HepG2 (cell line): ENCODE measurements around the gene GNG4. TPM values are rescaled to one million over a fixed set of nuclear protein-coding genes. Genes with fewer than 3 reads are reported as not detected.

ENCODE experiments used
- BORCS8-MEF2B ChIP-seq: sonication (generic); formaldehyde crosslinking; IDR thresholded peaks from 2 replicates; pipeline ENCODE4 v1.8.0; 2022; ENCODE audit warnings: mild to moderate bottlenecking, missing genetic modification reagents
- CBX2 ChIP-seq, 2 experiments: fragments of 200-600 bp in 1 of 2; sonication (generic); formaldehyde crosslinking in 1 of 2; IDR thresholded peaks; 2 replicates each; pipeline versions ENCODE4 v1.7.0 to v1.8.1; 2018 to 2022; ENCODE audit warnings: low read depth in 2 of 2, low read length in 1 of 2, mild to moderate bottlenecking in 1 of 2, missing genetic modification reagents in 1 of 2
- HMGA1 ChIP-seq: sonication (generic); formaldehyde crosslinking; conservative IDR thresholded peaks from 2 replicates; pipeline ENCODE4 v1.4.0; 2020; ENCODE audit warnings: missing genetic modification reagents
- KLF6 ChIP-seq: IDR thresholded peaks from 2 replicates; pipeline ENCODE4 v1.8.0; 2016; ENCODE audit warnings: missing biosample characterization, missing genetic modification reagents
- MXI1 ChIP-seq: IDR thresholded peaks from 3 replicates; pipeline ENCODE4 v1.6.1; 2012; ENCODE audit warnings: low read depth, low read length, inconsistent platforms, borderline replicate concordance
- NR1H2 ChIP-seq: sonication (generic); formaldehyde crosslinking; IDR thresholded peaks from 2 replicates; pipeline ENCODE4 v1.8.1; 2022; ENCODE audit warnings: low read depth, missing genetic modification reagents, borderline replicate concordance
- POLR2AphosphoS2 ChIP-seq: IDR thresholded peaks from 2 replicates; pipeline ENCODE4 v1.6.1; 2011; ENCODE audit warnings: low read depth, low read length, improper control_type of control experiment
- SMAD9 ChIP-seq: sonication (generic); formaldehyde crosslinking; IDR thresholded peaks from 2 replicates; pipeline ENCODE4 v1.5.1; 2020; ENCODE audit warnings: mild to moderate bottlenecking, missing genetic modification reagents
- ZKSCAN1 ChIP-seq: fragments of 150-350 bp; IDR thresholded peaks from 2 replicates; pipeline ENCODE4 v1.6.1; 2014; ENCODE audit warnings: low read length
- ZNF20 ChIP-seq: sonication (generic); formaldehyde crosslinking; IDR thresholded peaks from 2 replicates; pipeline ENCODE4 v1.4.0; 2020; ENCODE audit warnings: mild to moderate bottlenecking, moderate library complexity, missing genetic modification reagents
- ZNF235 ChIP-seq: sonication (generic); formaldehyde crosslinking; IDR thresholded peaks from 2 replicates; pipeline ENCODE4 v1.8.1; 2023; ENCODE audit warnings: mild to moderate bottlenecking, missing genetic modification reagents, borderline replicate concordance
- ZNF367 ChIP-seq: sonication (generic); formaldehyde crosslinking; IDR thresholded peaks from 2 replicates; pipeline ENCODE4 v1.4.0; 2020; ENCODE audit warnings: missing genetic modification reagents, borderline replicate concordance
- ZNF556 ChIP-seq: sonication (generic); formaldehyde crosslinking; IDR thresholded peaks from 2 replicates; pipeline ENCODE4 v1.4.0; 2020; ENCODE audit warnings: mild to moderate bottlenecking, missing genetic modification reagents, borderline replicate concordance
- polyA plus RNA-seq, 8 experiments: library from polyadenylated mRNA; depleted of rRNA in 3 of 8; stranded (reverse) in 7 of 8; unstranded in 1 of 8; fragments of >200 nt; fragmentation: Illumina TruSeq in 4 of 8; extraction: Trizol in 4 of 8; gene quantifications; 2 replicates each; pipeline versions ENCODE4 v1.2.1 to v1.2.3, GENCODE V29; 2011 to 2016; ENCODE audit warnings: low read depth in 4 of 8, missing spikeins in 1 of 8, mixed read lengths in 1 of 8; ENCODE audit not compliant: insufficient read depth in 1 of 8
- total RNA-seq, 5 experiments: library from RNA; depleted of rRNA; stranded (reverse); fragments of >200 nt; fragmentation: Illumina TruSeq; extraction: Trizol; gene quantifications; 2 replicates each; pipeline ENCODE4 v1.2.3, GENCODE V29; 2016; ENCODE audit warnings: low read depth in 1 of 5
- TF ChIP-seq, protein P1 (sequence below): sonication (generic); formaldehyde crosslinking; IDR thresholded peaks from 2 replicates; pipeline ENCODE4 v1.4.0; 2020; ENCODE audit warnings: missing genetic modification reagents
- TF ChIP-seq, protein P2 (sequence below): sonication (generic); formaldehyde crosslinking; IDR thresholded peaks from 2 replicates; pipeline ENCODE4 v1.4.0; 2020; ENCODE audit warnings: missing genetic modification reagents, mild to moderate bottlenecking, borderline replicate concordance
- TF ChIP-seq, protein P3 (sequence below): sonication (generic); formaldehyde crosslinking; IDR thresholded peaks from 2 replicates; pipeline ENCODE4 v1.5.1; 2020; ENCODE audit warnings: missing genetic modification reagents, mild to moderate bottlenecking, borderline replicate concordance
- TF ChIP-seq, protein P4 (sequence below): sonication (generic); formaldehyde crosslinking; IDR thresholded peaks from 2 replicates; pipeline ENCODE4 v1.4.0; 2020; ENCODE audit warnings: mild to moderate bottlenecking, missing genetic modification reagents

The GNG4 gene
- total and polyA plus RNA-seq, 2 of the 13 experiments (the other 11 are each of a cell fraction or from before 2014, with no cell fraction given), result 27.1 to 69.5 TPM

DNA sequence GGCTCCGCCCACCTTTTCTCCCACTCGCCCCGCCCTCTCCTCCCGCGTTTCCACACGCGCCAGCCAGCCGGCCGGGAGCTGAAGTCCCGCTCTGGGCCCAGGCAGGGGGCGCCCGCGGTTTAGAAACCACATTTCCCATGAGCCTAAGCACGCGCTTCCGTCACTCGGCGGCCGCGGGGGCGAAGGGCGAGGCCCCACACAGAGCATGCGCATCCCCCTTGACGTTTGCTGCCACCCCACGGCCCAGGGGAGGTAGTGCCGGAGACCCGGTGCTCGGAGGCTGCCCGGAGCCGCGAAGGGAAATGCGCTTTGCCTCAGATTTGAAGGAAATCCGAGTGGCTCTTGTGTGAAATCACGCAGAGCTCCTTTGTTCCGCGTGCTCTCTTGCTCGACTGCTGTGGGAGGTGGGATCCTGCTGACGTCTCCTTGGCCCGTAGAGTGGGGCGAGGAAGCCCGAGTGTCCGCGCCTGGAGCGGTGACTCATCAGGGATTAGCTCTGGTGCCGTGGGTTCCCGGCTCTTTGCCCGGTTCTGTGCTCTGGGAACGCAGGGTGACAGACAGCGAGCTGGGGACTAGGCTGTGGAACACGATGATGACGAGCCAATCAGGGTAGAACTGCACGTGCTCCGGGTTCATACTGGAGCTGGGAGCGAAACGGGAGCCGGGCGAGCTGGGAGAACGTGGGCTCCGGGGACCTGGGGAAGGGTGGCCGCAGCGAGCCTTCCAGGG lies 144.9 kb downstream of the GNG4 start (continued):
- no peak for TF ChIP-seq CBX2 (IDR thresholded peaks at IDR 0.05; ENCODE audit: low read depth, low read length)
- TF ChIP-seq CBX2 (CRISPR knock-in tag; IDR thresholded peaks at IDR 0.05; ENCODE audit: low read depth), result no peak
- TF ChIP-seq ZNF556, result no peak
- TF ChIP-seq HMGA1 (CRISPR knock-in tag), result no peak
- TF ChIP-seq KLF6 (CRISPR knock-in tag), result peak; percentile 48; the same call in 1 of the 2 replicates
- TF ChIP-seq BORCS8-MEF2B (CRISPR knock-in tag), result peak; percentile 2; the same call in 1 of the 2 replicates
- no peak for TF ChIP-seq ZNF20 (CRISPR knock-in tag)
- TF ChIP-seq, protein P1, sequence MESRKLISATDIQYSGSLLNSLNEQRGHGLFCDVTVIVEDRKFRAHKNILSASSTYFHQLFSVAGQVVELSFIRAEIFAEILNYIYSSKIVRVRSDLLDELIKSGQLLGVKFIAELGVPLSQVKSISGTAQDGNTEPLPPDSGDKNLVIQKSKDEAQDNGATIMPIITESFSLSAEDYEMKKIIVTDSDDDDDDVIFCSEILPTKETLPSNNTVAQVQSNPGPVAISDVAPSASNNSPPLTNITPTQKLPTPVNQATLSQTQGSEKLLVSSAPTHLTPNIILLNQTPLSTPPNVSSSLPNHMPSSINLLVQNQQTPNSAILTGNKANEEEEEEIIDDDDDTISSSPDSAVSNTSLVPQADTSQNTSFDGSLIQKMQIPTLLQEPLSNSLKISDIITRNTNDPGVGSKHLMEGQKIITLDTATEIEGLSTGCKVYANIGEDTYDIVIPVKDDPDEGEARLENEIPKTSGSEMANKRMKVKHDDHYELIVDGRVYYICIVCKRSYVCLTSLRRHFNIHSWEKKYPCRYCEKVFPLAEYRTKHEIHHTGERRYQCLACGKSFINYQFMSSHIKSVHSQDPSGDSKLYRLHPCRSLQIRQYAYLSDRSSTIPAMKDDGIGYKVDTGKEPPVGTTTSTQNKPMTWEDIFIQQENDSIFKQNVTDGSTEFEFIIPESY (CRISPR knock-in tag), result peak; percentile 5; the same call in 1 of the 2 replicates
- no peak for TF ChIP-seq ZKSCAN1
- peak; percentile 70; the same call in 2 of the 3 replicates for TF ChIP-seq MXI1
- TF ChIP-seq, protein P2, sequence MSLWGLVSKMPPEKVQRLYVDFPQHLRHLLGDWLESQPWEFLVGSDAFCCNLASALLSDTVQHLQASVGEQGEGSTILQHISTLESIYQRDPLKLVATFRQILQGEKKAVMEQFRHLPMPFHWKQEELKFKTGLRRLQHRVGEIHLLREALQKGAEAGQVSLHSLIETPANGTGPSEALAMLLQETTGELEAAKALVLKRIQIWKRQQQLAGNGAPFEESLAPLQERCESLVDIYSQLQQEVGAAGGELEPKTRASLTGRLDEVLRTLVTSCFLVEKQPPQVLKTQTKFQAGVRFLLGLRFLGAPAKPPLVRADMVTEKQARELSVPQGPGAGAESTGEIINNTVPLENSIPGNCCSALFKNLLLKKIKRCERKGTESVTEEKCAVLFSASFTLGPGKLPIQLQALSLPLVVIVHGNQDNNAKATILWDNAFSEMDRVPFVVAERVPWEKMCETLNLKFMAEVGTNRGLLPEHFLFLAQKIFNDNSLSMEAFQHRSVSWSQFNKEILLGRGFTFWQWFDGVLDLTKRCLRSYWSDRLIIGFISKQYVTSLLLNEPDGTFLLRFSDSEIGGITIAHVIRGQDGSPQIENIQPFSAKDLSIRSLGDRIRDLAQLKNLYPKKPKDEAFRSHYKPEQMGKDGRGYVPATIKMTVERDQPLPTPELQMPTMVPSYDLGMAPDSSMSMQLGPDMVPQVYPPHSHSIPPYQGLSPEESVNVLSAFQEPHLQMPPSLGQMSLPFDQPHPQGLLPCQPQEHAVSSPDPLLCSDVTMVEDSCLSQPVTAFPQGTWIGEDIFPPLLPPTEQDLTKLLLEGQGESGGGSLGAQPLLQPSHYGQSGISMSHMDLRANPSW (CRISPR knock-in tag), result peak; percentile 94; the same call in 1 of the 2 replicates
- TF ChIP-seq, protein P3, sequence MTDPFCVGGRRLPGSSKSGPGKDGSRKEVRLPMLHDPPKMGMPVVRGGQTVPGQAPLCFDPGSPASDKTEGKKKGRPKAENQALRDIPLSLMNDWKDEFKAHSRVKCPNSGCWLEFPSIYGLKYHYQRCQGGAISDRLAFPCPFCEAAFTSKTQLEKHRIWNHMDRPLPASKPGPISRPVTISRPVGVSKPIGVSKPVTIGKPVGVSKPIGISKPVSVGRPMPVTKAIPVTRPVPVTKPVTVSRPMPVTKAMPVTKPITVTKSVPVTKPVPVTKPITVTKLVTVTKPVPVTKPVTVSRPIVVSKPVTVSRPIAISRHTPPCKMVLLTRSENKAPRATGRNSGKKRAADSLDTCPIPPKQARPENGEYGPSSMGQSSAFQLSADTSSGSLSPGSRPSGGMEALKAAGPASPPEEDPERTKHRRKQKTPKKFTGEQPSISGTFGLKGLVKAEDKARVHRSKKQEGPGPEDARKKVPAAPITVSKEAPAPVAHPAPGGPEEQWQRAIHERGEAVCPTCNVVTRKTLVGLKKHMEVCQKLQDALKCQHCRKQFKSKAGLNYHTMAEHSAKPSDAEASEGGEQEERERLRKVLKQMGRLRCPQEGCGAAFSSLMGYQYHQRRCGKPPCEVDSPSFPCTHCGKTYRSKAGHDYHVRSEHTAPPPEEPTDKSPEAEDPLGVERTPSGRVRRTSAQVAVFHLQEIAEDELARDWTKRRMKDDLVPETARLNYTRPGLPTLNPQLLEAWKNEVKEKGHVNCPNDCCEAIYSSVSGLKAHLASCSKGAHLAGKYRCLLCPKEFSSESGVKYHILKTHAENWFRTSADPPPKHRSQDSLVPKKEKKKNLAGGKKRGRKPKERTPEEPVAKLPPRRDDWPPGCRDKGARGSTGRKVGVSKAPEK, result no peak
- TF ChIP-seq NR1H2, result no peak
- peak; percentile 30; the same call in 1 of the 2 replicates for TF ChIP-seq SMAD9 (CRISPR knock-in tag)
- TF ChIP-seq ZNF235 (CRISPR knock-in tag), result no peak; the same call in 1 of the 2 replicates
- TF ChIP-seq ZNF367 (CRISPR knock-in tag), result no peak
- TF ChIP-seq, protein P4, sequence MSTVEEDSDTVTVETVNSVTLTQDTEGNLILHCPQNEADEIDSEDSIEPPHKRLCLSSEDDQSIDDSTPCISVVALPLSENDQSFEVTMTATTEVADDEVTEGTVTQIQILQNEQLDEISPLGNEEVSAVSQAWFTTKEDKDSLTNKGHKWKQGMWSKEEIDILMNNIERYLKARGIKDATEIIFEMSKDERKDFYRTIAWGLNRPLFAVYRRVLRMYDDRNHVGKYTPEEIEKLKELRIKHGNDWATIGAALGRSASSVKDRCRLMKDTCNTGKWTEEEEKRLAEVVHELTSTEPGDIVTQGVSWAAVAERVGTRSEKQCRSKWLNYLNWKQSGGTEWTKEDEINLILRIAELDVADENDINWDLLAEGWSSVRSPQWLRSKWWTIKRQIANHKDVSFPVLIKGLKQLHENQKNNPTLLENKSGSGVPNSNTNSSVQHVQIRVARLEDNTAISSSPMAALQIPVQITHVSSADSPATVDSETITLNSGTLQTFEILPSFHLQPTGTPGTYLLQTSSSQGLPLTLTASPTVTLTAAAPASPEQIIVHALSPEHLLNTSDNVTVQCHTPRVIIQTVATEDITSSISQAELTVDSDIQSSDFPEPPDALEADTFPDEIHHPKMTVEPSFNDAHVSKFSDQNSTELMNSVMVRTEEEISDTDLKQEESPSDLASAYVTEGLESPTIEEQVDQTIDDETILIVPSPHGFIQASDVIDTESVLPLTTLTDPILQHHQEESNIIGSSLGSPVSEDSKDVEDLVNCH (CRISPR knock-in tag), result no peak
- TF ChIP-seq POLR2AphosphoS2, result peak; percentile 79
